ENCODE data around the gene PLEKHG2.

Gene PLEKHG2

GRCh38 chr19:39422020-39422419 lies 9.6 kb downstream of the PLEKHG2 start:
- no peak for DNase-seq (ENCODE audit: low spot score)

GRCh38 chr19:39423258-39424086 lies 11.0 kb downstream of the PLEKHG2 start:
- no peak for DNase-seq (ENCODE audit: low spot score)

- no peak for DNase-seq (ENCODE audit: low spot score)
Measured at GRCh38 chr19:39424934-39425333, 12.5 kb downstream of the PLEKHG2 start.

- no peak for DNase-seq (ENCODE audit: low spot score)
Measured at GRCh38 chr19:39425744-39426143, 13.3 kb downstream of the PLEKHG2 start.

- no peak for DNase-seq (ENCODE audit: low spot score)
Measured at GRCh38 chr19:39426170-39426569, 13.7 kb downstream of the PLEKHG2 start.

GRCh38 chr19:39427707-39428106 lies 15.2 kb downstream of the PLEKHG2 start:
- no peak for DNase-seq (ENCODE audit: low spot score)

- DNase-seq (ENCODE audit: low spot score) = peak; percentile 62
Measured at GRCh38 chr19:39428283-39429112, 16.0 kb downstream of the PLEKHG2 start.

- no peak for DNase-seq (ENCODE audit: low spot score)
Measured at GRCh38 chr19:39430675-39431593, 18.5 kb downstream of the PLEKHG2 start.

GRCh38 chr19:39432677-39433025 lies 20.2 kb downstream of the PLEKHG2 start:
- no peak for DNase-seq (ENCODE audit: low spot score)

- no peak for DNase-seq (ENCODE audit: low spot score)
Measured at GRCh38 chr19:39433480-39434079, 21.1 kb downstream of the PLEKHG2 start.

GRCh38 chr19:39434123-39435076 lies 21.9 kb downstream of the PLEKHG2 start:
- DNase-seq (ENCODE audit: low spot score) = no peak

- DNase-seq (ENCODE audit: low spot score) = peak; percentile 86
Measured at GRCh38 chr19:39435499-39436349, 23.3 kb downstream of the PLEKHG2 start, which contains the start of gene RPS16. TSS of gene RPS16 (minus strand) at chr19:39435949. CDS start at chr19:39435895, 54 bp downstream.

GRCh38 chr19:39436350-39436716 lies 23.9 kb downstream of the PLEKHG2 start:
- no peak for DNase-seq (ENCODE audit: low spot score)

GRCh38 chr19:39438270-39438934 lies 25.9 kb downstream of the PLEKHG2 start:
- DNase-seq (ENCODE audit: low spot score) = no peak

- DNase-seq (ENCODE audit: low spot score) = no peak
Measured at GRCh38 chr19:39444598-39445195, 32.2 kb downstream of the PLEKHG2 start.

GRCh38 chr19:39445196-39446111 lies 33.0 kb downstream of the PLEKHG2 start, which contains the start of gene SUPT5H:
TSS of gene SUPT5H (plus strand) at chr19:39445582. CDS start at chr19:39445891, 309 bp downstream.
- peak; percentile 97 for DNase-seq (ENCODE audit: low spot score)

- DNase-seq (ENCODE audit: low spot score) = no peak
Measured at GRCh38 chr19:39446365-39447084, 34.1 kb downstream of the PLEKHG2 start.

All from HuH-7.5 (cell line).